Upper lobe of left lung (tissue), 6 donors: ENCODE measurements around the gene SARS1. TPM values are rescaled to one million over a fixed set of nuclear protein-coding genes. Genes with fewer than 3 reads are reported as not detected.
A peak's percentile ranks its signal among the peaks of the same experiment; 100 is the strongest.

Source experiments
- ATAC-seq, 2 donors: fragments of 200-7000 bp; cut with Tn5 transposase; one replicate each; pipeline ENCODE4 v1.9.1; 2022; ENCODE audit warnings: mild to moderate bottlenecking in 2 of 2, moderate library complexity in 2 of 2; ENCODE audit not compliant: low FRiP score in 2 of 2
- DNase-seq, 2 donors: peaks; one replicate each; pipeline ENCODE4 v3.0.0-alpha.2; 2019 to 2020
- H3K27ac ChIP-seq, 4 donors: fragments of 200-600 bp; sonication (generic); one replicate each; pipeline ENCODE4 v1.5.1; 2016 to 2019
- H3K27me3 ChIP-seq, 4 donors: fragments of 200-600 bp; sonication (generic); one replicate each; pipeline ENCODE4 v1.5.1; 2017 to 2019
- H3K36me3 ChIP-seq, 4 donors: fragments of 200-600 bp; sonication (generic); one replicate each; pipeline ENCODE4 v1.5.1; 2016 to 2019
- H3K4me1 ChIP-seq, 4 donors: fragments of 200-600 bp; sonication (generic); one replicate each; pipeline ENCODE4 v1.5.1; 2018 to 2019
- H3K4me3 ChIP-seq, 4 donors: fragments of 200-600 bp; sonication (generic); one replicate each; pipeline ENCODE4 v1.5.1; 2017 to 2019; ENCODE audit warnings: mild to moderate bottlenecking in 2 of 4, moderate library complexity in 1 of 4
- H3K9me3 ChIP-seq, 4 donors: fragments of 200-600 bp; sonication (generic); one replicate each; pipeline ENCODE4 v1.5.1; 2018 to 2019
- CTCF ChIP-seq, 6 experiments: fragments of 450-650 bp in 4 of 6; fragments of 200-600 bp in 2 of 6; sonication (generic) in 2 of 6; IDR thresholded peaks; one replicate each; pipeline ENCODE4 v1.5.1; 2016 to 2019; ENCODE audit warnings: antibody characterized with exemption in 6 of 6
- EP300 ChIP-seq, 4 donors: sonication (generic); formaldehyde crosslinking; IDR thresholded peaks; one replicate each; pipeline ENCODE4 v1.5.1; 2017; ENCODE audit warnings: antibody characterized with exemption in 4 of 4, control low read depth in 2 of 4
- POLR2A ChIP-seq, 4 donors: fragments of 450-650 bp; IDR thresholded peaks; one replicate each; pipeline ENCODE4 v1.5.1; 2016 to 2017; ENCODE audit warnings: antibody characterized with exemption in 4 of 4, mild to moderate bottlenecking in 2 of 4
- POLR2AphosphoS5 ChIP-seq, 2 donors: sonication (generic); formaldehyde crosslinking; IDR thresholded peaks; one replicate each; pipeline ENCODE4 v1.5.1; 2017; ENCODE audit warnings: antibody characterized with exemption in 2 of 2
- WGBS, 2 donors: methylation state at CpG; one replicate each; pipeline ENCODE4 v1.1.5; 2017 to 2018; 5-methylcytosine and 5-hydroxymethylcytosine counted together
- total RNA-seq, 6 donors: library from RNA; depleted of rRNA in 4 of 6; stranded (reverse); fragments of >200 nt in 4 of 6; gene quantifications; one replicate each; pipeline versions ENCODE4 v1.1.0 to v1.2.1, GENCODE V29; 2016 to 2021
- donor health status: DM: no; HTN: no; CAD: no; lungs with moderate emphysema.
- donor health status: DM: no; HTN: yes; CAD: no; lungs with severe emphysema.

The SARS1 gene
- total RNA-seq, 6 donors from 2014 or later = 126 to 212 (median 160) TPM

GRCh38 chr1:109186733-109187086 is 27.0 kb upstream of the SARS1 start:
- Histone ChIP-seq H3K27me3 (no peaks in the 10 kb centered on the region), H3K4me1 (peaks cover 21 to 48% (median 28%) of the 10 kb centered on the region in 4 donors), H3K36me3 (no peaks in the 10 kb centered on the region), H3K9me3 (no peaks in the 10 kb centered on the region), H3K4me3 (no peak overlapping the region), H3K27ac (peak overlapping the region; percentile 82 to 88 (median 84))
- no peak for DNase-seq
- TF ChIP-seq POLR2AphosphoS5 (IDR thresholded peaks at IDR 0.05) (no peak), CTCF (IDR thresholded peaks at IDR 0.05) (no peak), EP300 (IDR thresholded peaks at IDR 0.05) (no peak), POLR2A (IDR thresholded peaks at IDR 0.05) (no peak)
- ATAC-seq = peak; percentile 43 to 73
- WGBS, 2 donors = 70 to 78% methylated on average over 8 of the region's 8 CpGs

DNA sequence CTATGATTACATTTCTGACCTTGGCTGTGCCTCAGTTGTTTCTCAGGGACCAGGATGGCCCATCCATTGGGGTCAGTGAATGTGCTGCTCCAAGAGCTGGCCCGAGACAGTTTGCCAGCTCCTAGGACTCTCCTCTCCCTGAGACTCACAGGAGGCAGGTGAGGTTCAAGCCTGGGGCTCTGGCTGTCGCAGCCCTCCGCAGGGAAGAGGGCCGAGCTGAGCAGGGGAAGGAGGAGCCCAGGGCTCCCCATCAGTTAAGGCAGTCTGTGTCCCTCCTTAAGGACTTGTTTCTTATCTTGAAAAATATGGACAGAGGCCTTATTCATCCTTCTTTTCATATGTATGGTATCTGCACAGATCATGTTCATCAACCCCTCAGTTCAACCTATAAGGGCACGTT is 26.6 kb upstream of the SARS1 start:
- Histone ChIP-seq H3K27ac (peak overlapping the region; percentile 30 to 88 (median 82)), H3K9me3 (no peaks in the 10 kb centered on the region), H3K4me1 (peaks cover 23 to 44% (median 28%) of the 10 kb centered on the region in 4 donors), H3K36me3 (no peaks in the 10 kb centered on the region), H3K4me3 (no peak overlapping the region), H3K27me3 (no peaks in the 10 kb centered on the region)
- no peak for ATAC-seq
- WGBS, 2 donors = 77 to 84% methylated on average over 5 of the region's 5 CpGs
- TF ChIP-seq POLR2A (IDR thresholded peaks at IDR 0.05) (no peak), POLR2AphosphoS5 (IDR thresholded peaks at IDR 0.05) (no peak), CTCF (IDR thresholded peaks at IDR 0.05) (no peak), EP300 (IDR thresholded peaks at IDR 0.05) (no peak)
- DNase-seq = peak in 1 of 2 donors; percentile 25

DNA sequence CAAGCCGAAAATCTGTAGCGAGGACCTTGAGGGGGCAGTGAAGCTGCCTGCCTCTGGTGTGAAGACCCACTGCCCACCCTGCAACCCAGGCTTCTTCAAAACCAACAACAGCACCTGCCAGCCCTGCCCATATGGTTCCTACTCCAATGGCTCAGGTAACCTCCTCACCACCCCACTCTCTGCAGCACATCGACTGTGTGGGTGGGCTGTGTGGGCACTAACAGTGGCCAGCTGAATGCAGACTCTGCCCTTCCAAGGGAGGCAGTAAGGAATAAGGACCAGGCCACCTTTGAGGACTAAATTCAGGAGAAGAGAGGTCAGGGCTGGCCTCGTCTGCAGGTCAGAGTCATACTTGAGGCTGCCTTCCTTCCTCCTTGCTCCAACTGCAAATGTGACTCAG is 25.5 kb upstream of the SARS1 start:
- Histone ChIP-seq H3K9me3 (no peaks in the 10 kb centered on the region), H3K4me1 (peaks cover 23 to 44% (median 37%) of the 10 kb centered on the region in 4 donors), H3K36me3 (no peaks in the 10 kb centered on the region), H3K4me3 (no peak overlapping the region), H3K27me3 (no peaks in the 10 kb centered on the region), H3K27ac (no peak overlapping the region)
- DNase-seq (no peak), ATAC-seq (no peak)
- WGBS, 2 donors = 95 to 96% methylated on average over 3 to 4 of the region's 4 CpGs
- no peak for TF ChIP-seq POLR2AphosphoS5 (IDR thresholded peaks at IDR 0.05)
- no peak for TF ChIP-seq POLR2A (IDR thresholded peaks at IDR 0.05)
- TF ChIP-seq CTCF (IDR thresholded peaks at IDR 0.05) = no peak
- TF ChIP-seq EP300 (IDR thresholded peaks at IDR 0.05) = no peak

GRCh38 chr1:109188781-109189180 is 24.9 kb upstream of the SARS1 start:
- Histone ChIP-seq H3K27ac (no peak overlapping the region), H3K36me3 (no peaks in the 10 kb centered on the region), H3K4me1 (peaks cover 23 to 46% (median 40%) of the 10 kb centered on the region in 4 donors), H3K4me3 (no peak overlapping the region), H3K27me3 (no peaks in the 10 kb centered on the region), H3K9me3 (no peaks in the 10 kb centered on the region)
- no peak for ATAC-seq
- 76 to 83% methylated on average over 2 to 6 of the region's 6 CpGs for WGBS, 2 donors
- no peak for DNase-seq
- no peak for TF ChIP-seq CTCF (IDR thresholded peaks at IDR 0.05)
- TF ChIP-seq POLR2A (IDR thresholded peaks at IDR 0.05) = no peak
- TF ChIP-seq EP300 (IDR thresholded peaks at IDR 0.05) = no peak
- TF ChIP-seq POLR2AphosphoS5 (IDR thresholded peaks at IDR 0.05) = no peak

DNA sequence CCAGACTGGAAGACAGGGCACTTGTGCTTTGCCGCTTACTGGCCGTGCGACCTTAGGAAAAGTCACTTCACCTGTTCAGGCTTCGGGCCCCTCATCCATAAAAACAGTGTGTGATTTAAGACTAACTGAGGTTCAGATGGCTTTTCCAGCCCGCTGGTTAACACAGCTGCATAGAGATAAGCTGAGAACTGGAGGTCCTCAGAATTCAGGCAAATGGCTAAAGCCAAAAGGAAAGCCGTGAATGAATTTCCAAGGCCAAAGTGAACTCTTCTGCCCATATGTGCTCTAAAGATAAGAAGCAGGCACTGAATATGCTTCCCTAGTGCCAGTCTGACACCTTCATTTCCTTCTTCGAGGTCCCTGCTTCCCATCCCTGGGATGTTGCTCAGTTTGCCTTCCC is 23.5 kb upstream of the SARS1 start:
- H3K4me1 ChIP-seq = peaks cover 15 to 44% (median 33%) of the 10 kb centered on the region in 4 donors
- no peaks in the 10 kb centered on the region for H3K27me3 ChIP-seq
- no peaks in the 10 kb centered on the region for H3K36me3 ChIP-seq
- no peaks in the 10 kb centered on the region for H3K9me3 ChIP-seq
- TF ChIP-seq CTCF (IDR thresholded peaks at IDR 0.05) = no peak
- TF ChIP-seq POLR2AphosphoS5 (IDR thresholded peaks at IDR 0.05) = no peak
- TF ChIP-seq POLR2A (IDR thresholded peaks at IDR 0.05) = no peak
- no peak for TF ChIP-seq EP300 (IDR thresholded peaks at IDR 0.05)
- ATAC-seq (no peak), DNase-seq (no peak)
- WGBS, 2 donors = 85 to 87% methylated on average over 7 of the region's 7 CpGs
- no peak overlapping the region for H3K27ac ChIP-seq
- H3K4me3 ChIP-seq = no peak overlapping the region
